Frontal cortex (tissue), 4 donors: ENCODE data around the gene LOXHD1. TPM values are rescaled to one million over a fixed set of nuclear protein-coding genes. Genes with fewer than 3 reads are reported as not detected.

Experiments used
- DNase-seq, 2 donors: peaks; one replicate each; pipeline ENCODE4 v3.0.0; 2012; ENCODE audit warnings: low spot score in 2 of 2
- FAIRE-seq: peaks from 2 replicates; lab custom pipeline; 2012; peaks lifted over from hg19 to GRCh38; lab: Jason Lieb, UNC
- total RNA-seq: library from RNA; depleted of rRNA; stranded (reverse); fragments of >200 nt; gene quantifications from one replicate; pipeline ENCODE4 v1.2.3, GENCODE V29; 2014
- donor health status: control.
- donor health status: control.
- donor health status: control.

LOXHD1 gene
- total RNA-seq, 1 donor from 2014 or later: 0.41 TPM

GRCh38 chr18:46675112-46675511, 18.1 kb upstream of the LOXHD1 start:
- DNase-seq (no peak), FAIRE-seq (no peak)

GRCh38 chr18:46672062-46672970, 15.3 kb upstream of the LOXHD1 start:
- no peak for FAIRE-seq
- no peak for DNase-seq

- DNase-seq (no peak), FAIRE-seq (no peak)
These were observed 11.7 kb upstream of the LOXHD1 start for GRCh38 chr18:46668694-46669093.

- DNase-seq: no peak
These were observed 11.1 kb upstream of the LOXHD1 start for GRCh38 chr18:46668135-46668534.

GRCh38 chr18:46663539-46663938, 6.5 kb upstream of the LOXHD1 start:
- no peak for FAIRE-seq
- no peak for DNase-seq

More at GRCh38 chr18:46668135-46668534, 11.1 kb upstream of the LOXHD1 start:
- FAIRE-seq: no peak

- FAIRE-seq: no peak
- peak; percentile 65 to 71 for DNase-seq
These were observed 4.1 kb upstream of the LOXHD1 start for GRCh38 chr18:46660957-46661749.

GRCh38 chr18:46659484-46659883, 2.5 kb upstream of the LOXHD1 start:
- DNase-seq (no peak), FAIRE-seq (no peak)

- FAIRE-seq (no peak), DNase-seq (no peak)
These were observed 500 bp downstream of the LOXHD1 start for GRCh38 chr18:46656326-46657114.

- DNase-seq (no peak), FAIRE-seq (no peak)
These were observed 4.6 kb downstream of the LOXHD1 start for GRCh38 chr18:46652372-46652771.

GRCh38 chr18:46650681-46651080, 6.3 kb downstream of the LOXHD1 start:
- DNase-seq (no peak), FAIRE-seq (no peak)

GRCh38 chr18:46649071-46649862, 7.8 kb downstream of the LOXHD1 start:
- no peak for FAIRE-seq
- DNase-seq: no peak

GRCh38 chr18:46646468-46646867, 10.6 kb downstream of the LOXHD1 start:
- FAIRE-seq: no peak
- DNase-seq: no peak

GRCh38 chr18:46642561-46642960, 14.5 kb downstream of the LOXHD1 start:
- no peak for DNase-seq
- no peak for FAIRE-seq

- FAIRE-seq: no peak
- DNase-seq: no peak
These were observed 15.1 kb downstream of the LOXHD1 start for GRCh38 chr18:46641917-46642316.

GRCh38 chr18:46639386-46639785, 17.6 kb downstream of the LOXHD1 start:
- FAIRE-seq: no peak

GRCh38 chr18:46636040-46636630, 20.9 kb downstream of the LOXHD1 start:
- FAIRE-seq (no peak), DNase-seq (no peak)

More at GRCh38 chr18:46639386-46639785, 17.6 kb downstream of the LOXHD1 start:
- DNase-seq: no peak

- no peak for DNase-seq
These were observed 24.5 kb downstream of the LOXHD1 start for GRCh38 chr18:46632401-46633071.

GRCh38 chr18:46630991-46631390, 26.0 kb downstream of the LOXHD1 start:
- DNase-seq: no peak
- FAIRE-seq: no peak

More at GRCh38 chr18:46632401-46633071, 24.5 kb downstream of the LOXHD1 start:
- no peak for FAIRE-seq
